HG03354 (cell line): ENCODE measurements around the gene ERVW-1.

ENCODE experiments used
- ATAC-seq: cut with Tn5 transposase; IDR thresholded peaks from one replicate; pipeline ENCODE4 v1.9.1; 2021; ENCODE audit warnings: mild to moderate bottlenecking; ENCODE audit not compliant: unreplicated experiment, poor library complexity, severe bottlenecking

Gene ERVW-1

GRCh38 chr7:92432299-92432946 lies 45.3 kb downstream of the ERVW-1 start:
- no peak for ATAC-seq

- no peak for ATAC-seq
These were observed 50.6 kb downstream of the ERVW-1 start for GRCh38 chr7:92427193-92427592.

DNA sequence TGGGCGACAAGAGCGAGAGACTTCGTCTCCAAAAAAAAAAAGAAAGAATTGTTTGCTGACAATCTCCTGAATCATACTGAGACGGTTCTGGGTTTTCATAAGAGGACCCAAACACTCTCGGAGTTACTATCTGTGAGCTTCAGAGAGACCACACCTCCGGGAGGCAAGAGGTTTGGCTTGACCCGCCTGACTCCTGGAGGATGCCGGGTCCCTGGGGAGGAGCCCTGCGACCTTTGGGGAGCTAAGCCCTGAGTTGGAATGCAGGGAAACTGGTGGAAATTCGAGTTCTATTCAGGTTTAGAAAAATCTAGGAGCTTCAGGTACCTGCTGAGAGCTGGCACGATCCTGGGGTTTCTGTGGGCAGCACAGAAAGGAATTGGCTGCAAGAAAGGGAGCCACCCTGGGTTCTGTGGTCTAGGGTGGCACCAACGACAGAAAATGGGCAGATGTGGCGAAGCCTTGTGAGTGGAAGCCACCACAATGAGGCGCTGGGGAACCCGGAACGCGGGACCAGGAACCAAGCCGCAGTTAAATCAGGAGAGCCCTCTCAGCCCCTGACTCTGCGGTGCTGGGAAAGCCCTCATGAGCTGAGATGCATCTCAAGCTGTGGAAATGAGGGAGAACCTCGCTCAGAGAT lies 52.3 kb downstream of the ERVW-1 start:
- no peak for ATAC-seq

- no peak for ATAC-seq
These were observed 54.0 kb downstream of the ERVW-1 start for GRCh38 chr7:92423710-92424131.

- ATAC-seq, result no peak
These were observed 54.8 kb downstream of the ERVW-1 start for GRCh38 chr7:92422926-92423325.

DNA sequence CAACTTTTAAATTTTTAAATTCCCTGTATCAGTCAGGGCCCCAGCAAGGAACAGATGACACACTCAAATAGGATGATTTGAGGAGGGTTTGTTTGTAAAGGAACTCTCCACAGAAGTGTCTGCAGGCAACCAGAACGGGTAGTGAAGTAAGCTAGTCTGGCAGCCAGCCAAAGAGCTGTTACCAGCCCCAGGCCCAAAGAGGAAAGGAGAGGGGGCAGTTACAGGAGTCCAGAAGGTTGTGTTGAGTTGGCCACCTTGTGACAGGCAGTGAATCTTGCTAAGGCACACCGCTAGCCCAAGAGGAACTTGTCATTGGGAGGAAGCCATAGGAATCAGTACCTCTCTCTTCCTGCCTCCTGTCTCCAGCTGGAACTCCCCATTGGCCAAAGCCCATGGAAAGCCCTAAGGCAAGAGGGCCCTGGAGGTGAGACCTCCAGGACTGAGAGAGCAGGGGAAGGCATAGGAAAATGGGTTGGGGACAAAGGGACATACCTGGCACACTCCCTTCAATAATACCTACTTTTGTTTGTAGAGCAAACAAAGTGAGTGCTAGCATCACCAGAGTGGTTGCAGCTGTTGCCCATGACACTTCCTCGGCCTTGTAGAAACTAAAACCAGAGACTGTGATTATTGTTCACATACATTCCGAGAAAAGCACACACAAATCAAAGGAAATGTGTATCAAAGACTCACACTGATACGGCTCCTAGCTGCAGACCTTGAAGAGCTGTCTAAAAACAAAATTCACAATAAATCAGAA lies 55.9 kb downstream of the ERVW-1 start:
- ATAC-seq, result no peak
